Measurements from ENCODE around the gene LY6G6F. TPM values are rescaled to one million over a fixed set of nuclear protein-coding genes. Genes with fewer than 3 reads are reported as not detected.

The LY6G6F gene
- total RNA-seq, 2 donors from 2014 or later, result not detected

DNA sequence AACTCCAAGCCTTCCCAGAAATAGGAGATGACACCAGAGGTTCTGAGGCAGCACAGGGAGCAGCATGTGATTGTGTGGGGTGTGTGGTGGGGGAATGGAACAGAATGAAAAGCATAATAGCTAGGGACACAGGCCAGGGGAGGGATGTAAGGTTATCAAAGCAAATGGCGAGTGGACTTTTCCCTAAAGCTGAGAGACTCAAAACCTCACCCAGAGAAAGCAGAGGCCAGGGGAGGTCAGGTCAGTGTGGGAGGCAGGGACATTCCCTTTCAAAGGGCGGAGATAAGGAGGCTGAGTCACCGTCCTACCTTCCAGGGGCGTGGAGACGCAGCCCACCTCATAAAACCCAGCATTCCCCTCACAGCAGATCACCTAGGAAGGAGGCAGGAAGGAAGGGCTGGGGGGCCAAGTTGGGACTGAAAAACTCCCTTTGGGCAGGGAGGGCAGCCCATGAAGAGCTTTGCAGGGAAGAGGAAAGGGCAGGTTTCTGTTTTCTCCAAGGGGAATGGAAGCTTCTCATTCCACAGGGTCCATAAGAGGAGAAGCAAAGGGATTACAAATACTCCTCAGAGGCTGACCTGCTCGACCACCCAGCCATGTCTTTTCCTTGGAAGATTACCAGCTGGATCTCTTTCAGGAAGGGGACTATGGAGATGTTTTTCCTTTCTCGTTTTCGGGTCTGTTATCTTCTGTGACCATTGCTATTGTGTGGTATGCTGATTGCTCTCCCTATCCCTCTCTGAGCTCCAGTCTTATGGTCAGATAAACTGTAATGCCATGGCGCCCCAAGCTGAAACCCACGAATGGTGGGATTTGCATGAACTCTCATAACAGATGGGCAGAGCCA, 16.2 kb upstream of the LY6G6F start:
- H3K4me3 Mint-ChIP-seq, result no peak overlapping the region
- peaks cover 13% of the 10 kb centered on the region for H3K4me1 ChIP-seq (ENCODE audit: control insufficient read depth, insufficient read depth, low read length)
- H3K36me3 Mint-ChIP-seq (ENCODE audit: low read depth), result peaks cover 71% of the 10 kb centered on the region
- peak overlapping the region; percentile 83 for H3K27ac Mint-ChIP-seq
- TF ChIP-seq, protein P1, sequence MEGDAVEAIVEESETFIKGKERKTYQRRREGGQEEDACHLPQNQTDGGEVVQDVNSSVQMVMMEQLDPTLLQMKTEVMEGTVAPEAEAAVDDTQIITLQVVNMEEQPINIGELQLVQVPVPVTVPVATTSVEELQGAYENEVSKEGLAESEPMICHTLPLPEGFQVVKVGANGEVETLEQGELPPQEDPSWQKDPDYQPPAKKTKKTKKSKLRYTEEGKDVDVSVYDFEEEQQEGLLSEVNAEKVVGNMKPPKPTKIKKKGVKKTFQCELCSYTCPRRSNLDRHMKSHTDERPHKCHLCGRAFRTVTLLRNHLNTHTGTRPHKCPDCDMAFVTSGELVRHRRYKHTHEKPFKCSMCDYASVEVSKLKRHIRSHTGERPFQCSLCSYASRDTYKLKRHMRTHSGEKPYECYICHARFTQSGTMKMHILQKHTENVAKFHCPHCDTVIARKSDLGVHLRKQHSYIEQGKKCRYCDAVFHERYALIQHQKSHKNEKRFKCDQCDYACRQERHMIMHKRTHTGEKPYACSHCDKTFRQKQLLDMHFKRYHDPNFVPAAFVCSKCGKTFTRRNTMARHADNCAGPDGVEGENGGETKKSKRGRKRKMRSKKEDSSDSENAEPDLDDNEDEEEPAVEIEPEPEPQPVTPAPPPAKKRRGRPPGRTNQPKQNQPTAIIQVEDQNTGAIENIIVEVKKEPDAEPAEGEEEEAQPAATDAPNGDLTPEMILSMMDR (conservative IDR thresholded peaks at IDR 0.05), result no peak
- no peaks in the 10 kb centered on the region for H3K9me3 Mint-ChIP-seq
- no peak overlapping the region for H3K27ac ChIP-seq (ENCODE audit: low read depth, low read length)
- no peaks in the 10 kb centered on the region for H3K27me3 ChIP-seq (ENCODE audit: control insufficient read depth, insufficient read depth, low read length, poor library complexity, severe bottlenecking)
- H3K9ac ChIP-seq (ENCODE audit: extremely low read depth, low read length, poor library complexity, severe bottlenecking), result no peak overlapping the region
- H3K27me3 Mint-ChIP-seq (ENCODE audit: insufficient read depth), result no peaks in the 10 kb centered on the region
- 70 to 74% methylated on average over 4 to 9 of the region's 10 CpGs for WGBS, 2 experiments (ENCODE audit: insufficient coverage in 1 of 2, insufficient read length in 1 of 2)
- peaks cover 15% of the 10 kb centered on the region for H3K4me1 Mint-ChIP-seq
- no peaks in the 10 kb centered on the region for H3K9me3 ChIP-seq (ENCODE audit: control insufficient read depth, low read length)
- no peak overlapping the region for H3K4me3 ChIP-seq (ENCODE audit: low read length)
- no peak for DNase-seq
- H3K36me3 ChIP-seq (ENCODE audit: control insufficient read depth, insufficient read depth, low read length), result peaks cover 81% of the 10 kb centered on the region

DNA sequence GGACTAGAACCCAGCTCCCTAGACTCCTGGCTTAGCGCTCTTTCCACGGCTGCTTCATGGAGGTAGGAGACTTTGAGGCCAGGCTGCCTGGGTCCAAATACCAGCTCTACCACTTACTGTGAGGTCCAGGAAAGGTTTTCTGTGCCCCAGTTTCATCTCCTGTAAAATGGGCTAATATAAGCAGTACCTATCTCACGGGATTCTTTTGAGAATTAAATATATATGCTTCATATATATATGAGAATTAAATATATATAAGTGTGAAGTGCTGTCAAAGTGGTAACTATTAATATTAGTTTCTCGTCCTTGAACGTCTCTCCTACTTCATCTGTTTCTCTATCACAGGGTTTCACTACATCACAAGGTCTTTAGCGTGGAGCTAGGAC, 15.6 kb upstream of the LY6G6F start:
- H3K4me3 ChIP-seq (ENCODE audit: low read length), result no peak overlapping the region
- no peak overlapping the region for H3K9ac ChIP-seq (ENCODE audit: extremely low read depth, low read length, poor library complexity, severe bottlenecking)
- H3K27me3 Mint-ChIP-seq (ENCODE audit: insufficient read depth), result no peaks in the 10 kb centered on the region
- WGBS, 2 experiments (ENCODE audit: insufficient coverage in 1 of 2, insufficient read length in 1 of 2), result 93 to 100% methylated on average over 3 to 5 of the region's 6 CpGs
- no peaks in the 10 kb centered on the region for H3K27me3 ChIP-seq (ENCODE audit: control insufficient read depth, insufficient read depth, low read length, poor library complexity, severe bottlenecking)
- H3K9me3 ChIP-seq (ENCODE audit: control insufficient read depth, low read length), result no peaks in the 10 kb centered on the region
- peaks cover 15% of the 10 kb centered on the region for H3K4me1 Mint-ChIP-seq
- H3K4me3 Mint-ChIP-seq, result no peak overlapping the region
- DNase-seq, result no peak
- TF ChIP-seq, protein P1 (conservative IDR thresholded peaks at IDR 0.05), result no peak
- H3K4me1 ChIP-seq (ENCODE audit: control insufficient read depth, insufficient read depth, low read length), result peaks cover 13% of the 10 kb centered on the region
- no peak overlapping the region for H3K27ac ChIP-seq (ENCODE audit: low read depth, low read length)
- peaks cover 68% of the 10 kb centered on the region for H3K36me3 Mint-ChIP-seq (ENCODE audit: low read depth)
- H3K27ac Mint-ChIP-seq, result peak overlapping the region; percentile 83
- H3K9me3 Mint-ChIP-seq, result no peaks in the 10 kb centered on the region
- peaks cover 76% of the 10 kb centered on the region for H3K36me3 ChIP-seq (ENCODE audit: control insufficient read depth, insufficient read depth, low read length)

DNA sequence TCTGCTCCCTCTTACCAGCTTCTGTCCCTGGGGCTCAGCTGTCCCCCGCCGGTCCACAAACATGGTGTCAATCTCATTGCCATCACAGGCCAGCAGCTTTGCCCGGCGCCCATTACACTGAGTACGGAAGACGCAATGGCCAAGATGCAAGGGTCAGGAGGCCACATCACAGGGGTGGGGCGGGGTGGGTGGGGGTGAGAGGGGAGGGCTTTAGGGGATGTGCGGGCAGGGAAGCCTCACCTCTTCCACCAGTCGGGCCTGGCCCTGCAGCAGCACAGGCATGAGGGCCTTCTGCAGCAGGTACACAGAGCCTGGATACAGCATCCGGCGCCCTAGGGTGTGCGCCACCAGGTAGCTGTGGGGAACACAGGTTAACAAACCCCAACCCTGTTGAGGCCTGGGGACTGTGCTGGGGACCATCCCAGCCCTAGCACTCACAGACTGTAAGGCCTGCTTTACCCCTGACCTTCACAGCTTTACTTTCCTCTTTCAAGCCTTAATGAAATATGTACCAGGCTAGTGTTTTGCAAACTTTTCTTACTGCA, 15.0 kb upstream of the LY6G6F start:
- Histone ChIP-seq H3K27ac (ENCODE audit: low read depth, low read length) (no peak overlapping the region), H3K36me3 (ENCODE audit: control insufficient read depth, insufficient read depth, low read length) (peaks cover 74% of the 10 kb centered on the region), H3K27me3 (ENCODE audit: control insufficient read depth, insufficient read depth, low read length, poor library complexity, severe bottlenecking) (no peaks in the 10 kb centered on the region), H3K9ac (ENCODE audit: extremely low read depth, low read length, poor library complexity, severe bottlenecking) (no peak overlapping the region), H3K4me3 (ENCODE audit: low read length) (no peak overlapping the region), H3K4me1 (ENCODE audit: control insufficient read depth, insufficient read depth, low read length) (peaks cover 13% of the 10 kb centered on the region), H3K9me3 (ENCODE audit: control insufficient read depth, low read length) (no peaks in the 10 kb centered on the region)
- peaks cover 15% of the 10 kb centered on the region for H3K4me1 Mint-ChIP-seq
- peak overlapping the region; percentile 55 for H3K27ac Mint-ChIP-seq
- H3K27me3 Mint-ChIP-seq (ENCODE audit: insufficient read depth), result no peaks in the 10 kb centered on the region
- peaks cover 68% of the 10 kb centered on the region for H3K36me3 Mint-ChIP-seq (ENCODE audit: low read depth)
- 97 to 100% methylated on average over 4 to 12 of the region's 12 CpGs for WGBS, 2 experiments (ENCODE audit: insufficient coverage in 1 of 2, insufficient read length in 1 of 2)
- TF ChIP-seq, protein P1 (conservative IDR thresholded peaks at IDR 0.05), result no peak
- no peaks in the 10 kb centered on the region for H3K9me3 Mint-ChIP-seq
- H3K4me3 Mint-ChIP-seq, result no peak overlapping the region
- DNase-seq, result no peak

All from endodermal cell (in vitro differentiated cells).